GM19372 (cell line): ENCODE measurements around the gene ACTBL2.
A peak's percentile ranks its signal among the peaks of the same experiment; 100 is the strongest.
"Not testable (repeated sequence)": the region's sequence is repeated elsewhere in the genome, so short reads cannot be mapped to it uniquely, and the experiment has no call there.

Experiments used
- ATAC-seq: cut with Tn5 transposase; IDR thresholded peaks from one replicate; pipeline ENCODE4 v1.9.1; 2021; ENCODE audit warnings: mild to moderate bottlenecking, low read depth, moderate library complexity; ENCODE audit not compliant: unreplicated experiment

ACTBL2 gene

DNA sequence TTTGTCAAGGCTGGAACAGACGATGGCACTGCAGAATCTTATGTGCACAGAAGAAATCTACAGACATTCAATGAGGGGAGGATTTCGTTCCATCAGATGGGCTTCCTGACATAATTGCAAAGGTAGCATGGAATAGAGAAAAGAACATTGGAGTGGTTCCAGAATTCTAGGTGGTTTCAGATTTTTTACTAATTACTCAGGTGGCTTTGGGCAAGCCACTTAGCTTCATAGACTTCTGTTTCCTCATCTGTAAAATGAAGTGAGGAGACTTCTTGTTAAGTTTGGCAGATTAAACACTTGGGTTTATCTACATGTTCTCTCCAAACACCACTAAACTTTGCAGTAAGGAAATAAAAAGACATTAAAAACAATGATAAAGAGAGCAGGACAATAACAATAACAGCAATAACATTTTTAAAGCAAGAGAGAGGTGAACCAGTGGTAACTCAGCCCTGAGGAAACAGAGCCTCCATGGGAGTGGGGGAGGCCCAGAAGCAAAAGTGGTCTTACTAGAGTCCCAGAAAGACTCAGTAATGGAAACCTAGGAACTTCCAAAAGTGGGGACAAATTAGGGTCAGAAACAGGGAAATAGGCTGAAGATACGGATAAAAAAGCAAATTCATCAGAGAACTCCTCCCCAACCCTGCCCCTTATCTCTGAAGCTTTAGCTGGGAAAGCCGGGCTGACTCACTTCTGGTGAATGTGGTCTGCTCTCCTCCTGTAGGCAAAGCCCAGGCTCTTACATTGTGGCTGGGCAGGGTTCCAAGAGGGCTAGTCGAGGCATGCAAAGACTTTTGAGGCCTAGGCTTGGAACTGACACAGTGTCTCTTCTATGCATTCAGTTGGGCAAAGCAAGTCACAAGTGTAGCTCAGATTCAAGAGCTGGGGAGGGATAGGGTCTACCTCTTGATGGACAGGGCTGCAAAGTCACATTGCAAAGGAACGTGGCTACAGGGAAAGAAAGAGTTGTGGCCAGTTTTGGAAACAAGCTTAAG is 11.8 kb upstream of the ACTBL2 start:
- peak; percentile 47 for ATAC-seq

DNA sequence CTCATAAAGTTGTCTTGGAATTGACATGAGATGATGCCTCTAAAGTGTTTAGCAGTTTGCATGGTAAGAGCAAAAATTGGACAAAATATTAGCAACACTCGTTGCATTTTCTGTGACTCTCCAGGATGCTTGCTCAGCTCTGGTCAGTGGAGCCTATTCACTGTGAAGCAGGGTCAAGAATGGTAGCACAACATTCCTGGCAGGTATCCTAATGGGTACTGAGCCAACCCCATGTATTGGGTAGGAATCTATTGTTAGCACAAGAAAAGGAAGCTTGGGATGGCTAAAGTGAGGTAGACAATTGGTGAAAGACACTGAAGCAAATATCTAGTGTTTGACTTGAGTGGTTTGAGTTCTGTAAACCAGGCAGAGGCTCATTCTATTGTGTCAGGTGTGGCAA is 10.4 kb upstream of the ACTBL2 start:
- no peak for ATAC-seq

DNA sequence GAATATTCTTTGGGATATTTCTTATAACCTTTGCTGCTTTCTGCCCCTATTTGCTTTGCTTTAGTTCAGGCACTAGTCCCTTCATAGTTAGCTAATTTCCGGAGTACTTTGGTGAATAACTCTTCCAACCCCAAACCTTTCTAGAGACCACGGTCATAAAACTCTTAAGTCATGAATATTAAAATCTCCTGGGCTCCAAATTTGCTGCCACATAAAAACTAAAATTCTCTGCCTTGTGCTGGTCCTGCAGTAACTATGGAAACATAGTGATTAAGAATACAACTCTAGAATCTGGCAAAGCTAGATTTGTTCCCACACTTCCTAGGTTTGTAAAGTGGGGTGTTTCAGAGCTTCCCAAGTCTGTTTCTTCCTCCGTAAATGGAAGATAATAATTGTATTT is 10.0 kb upstream of the ACTBL2 start:
- ATAC-seq, result no peak

- ATAC-seq, result no peak
Measured at GRCh38 chr5:57491369-57491965, 8.9 kb upstream of the ACTBL2 start.

- ATAC-seq, result no peak
Measured at GRCh38 chr5:57488215-57488955, 5.8 kb upstream of the ACTBL2 start.

DNA sequence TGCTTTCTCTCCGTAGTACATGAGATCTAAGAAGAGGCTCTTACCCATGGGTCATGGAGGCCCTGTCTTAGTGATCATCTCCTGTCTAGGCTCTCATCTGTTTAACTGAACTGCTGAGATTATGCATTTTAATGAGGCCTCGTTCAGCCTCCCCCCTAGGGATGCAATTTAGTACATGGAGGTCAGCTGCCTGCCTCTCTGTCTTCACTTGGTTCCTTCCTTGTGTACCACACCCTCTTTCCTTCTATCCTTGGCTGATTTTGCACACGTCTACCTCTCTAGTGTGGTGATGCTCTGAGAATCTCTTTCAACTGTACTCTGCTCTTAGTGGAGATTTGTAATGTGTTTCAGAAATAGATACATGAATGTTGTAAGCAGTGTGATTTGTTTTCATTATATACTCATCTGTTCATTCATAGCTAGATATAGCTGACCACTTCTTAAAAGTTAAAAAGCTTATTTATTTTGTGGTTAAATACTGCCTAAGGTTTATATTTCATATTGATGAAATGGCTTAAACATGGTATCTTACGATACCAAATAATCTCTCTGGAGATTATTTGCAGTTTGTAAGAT is 3.5 kb upstream of the ACTBL2 start:
- ATAC-seq, result no peak

GRCh38 chr5:57478826-57479225 is 3.8 kb downstream of the ACTBL2 start:
- no peak for ATAC-seq

- ATAC-seq, result no peak
Measured at GRCh38 chr5:57476601-57477056, 6.0 kb downstream of the ACTBL2 start.

DNA sequence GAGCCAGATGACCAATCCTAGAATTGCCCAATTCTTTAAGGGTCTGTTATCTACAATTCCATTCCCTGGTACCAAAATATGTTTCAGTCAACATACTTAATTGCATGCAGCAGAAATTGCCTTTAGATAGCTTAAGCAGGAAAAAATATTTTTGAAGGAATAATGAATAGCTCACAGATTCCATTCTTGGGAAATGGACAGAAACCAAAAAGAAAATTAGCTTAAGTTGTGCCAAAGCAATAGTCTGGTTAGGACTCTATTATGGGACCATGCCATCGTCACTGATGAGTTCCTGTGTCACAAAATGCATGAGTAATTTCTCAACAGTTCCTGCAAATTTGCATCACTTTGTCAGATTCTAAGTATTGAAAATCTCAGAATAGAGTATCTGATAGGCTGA is 12.3 kb downstream of the ACTBL2 start:
- ATAC-seq, result no peak

DNA sequence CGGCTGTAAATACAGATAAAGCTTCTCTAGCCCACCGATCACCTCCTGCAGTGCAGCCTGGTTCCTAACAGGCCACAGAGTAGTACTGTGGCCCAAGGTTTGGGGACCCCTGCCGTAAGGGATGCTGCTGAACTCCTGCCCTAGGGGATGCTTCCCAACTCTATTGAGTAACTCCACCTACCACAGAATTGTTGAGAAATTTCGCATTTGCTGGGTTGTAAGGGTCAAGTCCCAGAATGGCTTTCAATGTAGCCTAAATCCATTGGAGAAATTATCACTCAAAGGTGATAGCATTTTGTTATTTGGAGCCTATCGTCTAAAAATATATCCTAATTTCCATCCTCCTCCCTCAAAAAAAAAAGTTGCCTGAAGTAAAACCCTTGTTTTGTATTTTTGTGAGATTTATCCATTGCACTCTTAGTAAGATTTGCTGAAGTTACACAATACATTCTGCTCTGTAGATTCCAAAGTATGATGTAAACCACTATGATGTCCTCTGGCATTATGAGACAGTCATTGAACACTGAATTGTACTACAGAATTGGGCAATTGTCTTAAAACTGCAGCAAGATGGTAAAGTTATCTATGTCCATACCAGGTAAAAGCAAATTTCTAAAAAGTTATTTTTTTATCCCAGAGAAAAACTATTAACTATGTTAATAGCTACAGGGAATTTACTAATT is 14.0 kb downstream of the ACTBL2 start:
- no peak for ATAC-seq

GRCh38 chr5:57466544-57466943 is 16.1 kb downstream of the ACTBL2 start:
- ATAC-seq, result no peak

GRCh38 chr5:57460056-57460455 is 22.6 kb downstream of the ACTBL2 start:
- not testable (repeated sequence) for ATAC-seq

DNA sequence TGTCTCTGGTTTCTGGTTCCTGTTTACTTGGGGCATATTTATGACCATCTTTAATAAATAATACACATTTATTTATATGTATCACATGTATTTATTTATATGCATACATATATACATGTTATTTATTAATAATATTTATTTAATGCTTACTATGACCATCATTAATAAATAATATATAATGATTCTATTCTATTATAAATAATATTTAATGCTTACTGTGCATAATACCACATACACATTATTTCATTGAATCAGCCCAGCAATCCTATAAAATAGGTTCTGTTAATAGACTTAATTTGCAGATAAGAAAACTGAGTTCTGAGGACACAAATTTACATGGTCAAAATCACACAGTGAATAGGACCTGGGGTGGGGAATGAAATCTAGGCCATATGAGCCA is 24.2 kb downstream of the ACTBL2 start:
- ATAC-seq, result no peak

DNA sequence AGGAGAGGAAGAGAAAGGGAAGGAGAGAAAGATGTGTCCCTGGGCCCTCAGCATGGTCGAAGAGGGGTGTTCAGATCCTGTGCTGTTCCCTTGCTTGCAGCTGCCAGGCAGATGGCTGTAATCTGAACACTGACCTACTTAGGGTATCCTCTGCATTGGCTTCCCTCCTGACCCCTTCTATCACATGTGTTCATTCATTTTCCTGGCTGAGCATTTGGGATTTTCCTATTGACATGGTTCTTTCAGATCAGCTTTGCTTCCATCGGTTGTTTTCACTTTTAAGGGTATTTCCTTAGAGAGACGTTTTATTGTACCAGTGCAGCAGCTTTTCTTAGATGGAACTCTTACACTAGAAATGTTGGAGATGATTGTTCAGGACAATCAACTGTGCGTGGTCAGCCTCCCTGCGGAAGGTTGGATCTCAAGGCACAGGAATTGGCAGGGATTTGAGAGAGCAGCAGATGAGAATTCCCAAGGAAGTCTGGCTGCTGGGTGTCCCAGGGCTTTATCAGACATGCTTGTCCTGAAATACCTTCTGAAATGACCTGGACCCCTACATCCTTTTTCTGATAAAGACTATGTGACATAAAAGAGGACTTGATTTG is 26.0 kb downstream of the ACTBL2 start:
- no peak for ATAC-seq

DNA sequence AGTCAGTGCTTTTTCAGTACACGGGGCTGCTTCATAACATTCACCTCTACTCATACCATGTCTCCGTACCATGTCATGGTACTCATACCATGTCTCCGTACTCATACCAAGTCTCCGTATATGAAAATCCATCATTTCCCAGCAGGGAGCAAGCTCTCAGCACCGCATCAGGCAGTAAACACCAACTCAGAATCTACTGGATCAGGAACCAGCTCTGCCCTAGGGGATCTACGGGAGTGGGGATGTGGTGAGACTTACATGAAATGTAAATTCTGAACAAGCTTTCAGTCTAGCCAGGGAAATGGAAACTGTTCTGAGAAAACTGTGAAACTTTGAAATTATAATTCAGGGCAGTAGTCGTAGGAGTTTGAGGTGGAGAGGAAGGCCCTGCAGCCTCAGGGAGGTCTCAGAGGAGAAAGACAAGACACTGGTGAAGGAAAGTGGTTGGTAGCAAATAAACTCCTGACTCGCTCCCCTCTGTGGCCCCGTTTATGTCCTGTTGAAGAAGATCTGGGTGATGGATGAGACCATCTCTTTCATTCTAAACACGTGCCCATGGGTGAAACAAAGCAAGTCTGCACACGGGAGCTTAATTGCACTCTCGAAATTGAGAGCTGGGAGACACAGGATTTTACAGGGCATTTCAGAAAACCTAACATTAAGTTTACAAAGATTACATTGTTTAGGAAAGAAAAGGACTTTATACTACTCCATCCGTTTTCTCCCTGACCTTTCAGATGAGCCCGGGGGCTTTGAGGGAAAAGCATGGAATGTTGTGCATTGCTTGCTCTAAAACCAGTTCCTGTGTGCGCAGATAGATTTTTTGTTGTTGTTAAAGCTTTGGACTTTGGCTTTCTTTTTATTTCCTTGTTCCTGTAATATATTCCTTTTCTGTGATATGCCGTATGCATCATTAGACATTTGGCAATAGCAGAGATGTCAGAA is 26.8 kb downstream of the ACTBL2 start:
- no peak for ATAC-seq

DNA sequence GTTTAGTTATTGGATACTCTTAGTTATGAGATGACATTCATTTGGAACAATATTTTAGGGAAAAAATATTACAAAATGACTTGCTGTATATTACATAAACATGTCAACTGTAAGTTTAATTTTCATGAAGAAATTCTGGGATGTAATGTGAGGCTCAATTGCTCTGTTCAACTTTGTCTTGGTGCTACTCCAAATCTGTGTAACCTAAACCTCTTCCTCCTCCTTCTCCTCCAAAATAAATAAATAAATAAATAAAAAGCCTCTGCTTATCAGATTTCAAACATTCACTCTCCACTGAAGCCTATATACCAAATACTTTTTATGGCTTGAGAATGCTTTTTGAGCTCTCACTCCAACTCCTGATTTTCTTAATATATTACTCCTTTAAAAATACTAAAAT is 27.7 kb downstream of the ACTBL2 start:
- ATAC-seq, result no peak

DNA sequence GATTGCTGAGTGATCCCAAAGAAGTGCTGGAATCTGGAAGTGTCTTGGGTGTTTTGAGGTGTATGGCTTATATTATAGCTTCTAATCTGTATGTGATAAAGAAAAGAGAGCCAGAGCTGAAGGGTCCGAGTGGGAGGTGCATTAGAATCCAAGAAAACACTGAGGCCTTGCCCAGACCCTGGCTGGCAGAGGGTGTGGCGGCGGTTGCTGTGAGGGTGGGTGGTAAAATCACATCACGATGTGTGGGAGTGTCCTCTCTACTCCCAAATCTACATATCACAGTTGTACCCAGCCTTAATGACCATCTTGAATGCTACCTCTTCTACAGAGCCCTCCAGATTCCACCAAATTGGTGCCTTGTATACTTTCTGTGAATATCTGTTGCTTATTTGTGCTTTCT is 28.9 kb downstream of the ACTBL2 start:
- no peak for ATAC-seq

- no peak for ATAC-seq
Measured at GRCh38 chr5:57452885-57453284, 29.7 kb downstream of the ACTBL2 start.
